ENCODE measurements around the gene IL1RL2. TPM values are rescaled to one million over a fixed set of nuclear protein-coding genes. Genes with fewer than 3 reads are reported as not detected.

IL1RL2 gene
- total and polyA plus RNA-seq, 2 of the 8 experiments (the other 6 are each of a cell fraction or from before 2014, with no cell fraction given): not detected

- Histone ChIP-seq H3K79me2 (ENCODE audit: control insufficient read depth in 1 of 2, insufficient read depth in 2 of 2, low read length in 2 of 2) (no peaks in the 10 kb centered on the region), H3K18ac (ENCODE audit: extremely low read depth, low read length) (no peak overlapping the region), H2BK120ac (replicated peaks; ENCODE audit: low read depth, low read length) (no peak overlapping the region), H2AFZ (ENCODE audit: low read length) (no peak overlapping the region), H3K23me2 (ENCODE audit: low read depth, low read length) (no peaks in the 10 kb centered on the region; the same call in 1 of the 2 replicates), H3K9me3 (ENCODE audit: insufficient read depth in 2 of 2, low read depth in 1 of 2, low read length in 1 of 2) (no peaks in the 10 kb centered on the region), H2BK5ac (ENCODE audit: low read depth, low read length) (no peak overlapping the region), H3K4ac (replicated peaks; ENCODE audit: insufficient read length, low read depth, low read length) (no peak overlapping the region), H3K36me3 (ENCODE audit: control insufficient read depth in 2 of 4, insufficient read depth in 4 of 4, low read length in 3 of 4) (no peaks in the 10 kb centered on the region), H2AK5ac (ENCODE audit: low read depth, low read length) (no peak overlapping the region), H3K4me1 (replicated peaks in 1 of 4; ENCODE audit: control insufficient read depth in 3 of 4, insufficient read depth in 4 of 4, low read length in 3 of 4) (no peaks in the 10 kb centered on the region), H3K4me2 (ENCODE audit: insufficient read depth in 1 of 2, low read depth in 2 of 2, low read length in 2 of 2) (no peak overlapping the region), H3K23ac (ENCODE audit: insufficient read length) (no peak overlapping the region), H3K9ac (replicated peaks in 1 of 4; ENCODE audit: extremely low read depth in 1 of 4, low read depth in 3 of 4, low read length in 3 of 4) (no peak overlapping the region), H2BK20ac (ENCODE audit: low read length) (no peak overlapping the region), H4K20me1 (replicated peaks in 1 of 2; ENCODE audit: control insufficient read depth in 1 of 2, insufficient read depth in 2 of 2, low read length in 2 of 2) (no peaks in the 10 kb centered on the region), H3K27me3 (replicated peaks in 1 of 4; ENCODE audit: control insufficient read depth in 3 of 4, extremely low read depth in 1 of 4, insufficient read depth in 3 of 4, low read length in 3 of 4) (no peaks in the 10 kb centered on the region), H3K4me3 (ENCODE audit: extremely low read depth in 1 of 4, insufficient read depth in 2 of 4, low read depth in 3 of 4, low read length in 4 of 4) (no peak overlapping the region), H4K8ac (ENCODE audit: extremely low read depth, insufficient read depth, low read length) (no peak overlapping the region), H2BK15ac (ENCODE audit: low read length) (no peak overlapping the region), H3K14ac (ENCODE audit: insufficient read length) (no peak overlapping the region), H3K79me1 (ENCODE audit: low read depth, low read length) (no peaks in the 10 kb centered on the region), H4K5ac (ENCODE audit: insufficient read length, low read depth, low read length) (no peak overlapping the region), H3K56ac (replicated peaks; ENCODE audit: insufficient read length, low read depth, low read length) (no peak overlapping the region), H2BK12ac (ENCODE audit: low read depth, low read length) (no peak overlapping the region), H3K27ac (ENCODE audit: low read depth, low read length) (no peak overlapping the region), H4K91ac (replicated peaks; ENCODE audit: insufficient read length, low read length) (no peak overlapping the region)
- POLR2A ChIA-PET (ENCODE audit: partially characterized antibody): no interaction called here
- CTCF ChIA-PET (ENCODE audit: partially characterized antibody): interaction anchor here (0.9 to 1.1 kb wide), 2 partner anchors 18 to 334 kb away, joined by 3 read pairs; no protein-coding TSS in a partner anchor
- WGBS, 2 experiments (ENCODE audit: extremely low coverage in 1 of 2, insufficient coverage in 1 of 2, insufficient read length in 1 of 2, insufficient replicate concordance in 2 of 2, low coverage in 1 of 2, low lambda C conversion rate in 2 of 2, missing lambda C conversion rate in 1 of 2): 96% methylated on average over 3 of the region's 3 CpGs; no CpG with 5 or more reads in 1 of the 2 experiments
- TF ChIP-seq CBX8 (IDR thresholded peaks at IDR 0.05; ENCODE audit: borderline replicate concordance, low read depth, low read length) (no peak), EGR1 (IDR thresholded peaks at IDR 0.05; ENCODE audit: borderline replicate concordance, low read depth, low read length) (no peak), SP4 (IDR thresholded peaks at IDR 0.05; ENCODE audit: low read length) (no peak), ZNF274 (IDR thresholded peaks at IDR 0.05; ENCODE audit: borderline replicate concordance, extremely low read depth, low read length) (no peak)
- no peak for DNase-seq (ENCODE audit: low read depth in 1 of 2, low spot score in 2 of 2)
- no peak for FAIRE-seq
Observed at GRCh38 chr2:102258386-102259074, 71.7 kb downstream of the IL1RL2 start.
